Measurements from ENCODE around the gene HLA-A. TPM values are rescaled to one million over a fixed set of nuclear protein-coding genes. Genes with fewer than 3 reads are reported as not detected.

Gene HLA-A
- polyA plus RNA-seq, 1 experiment: 368 TPM

GRCh38 chr6:29967379-29968010 is 25.2 kb downstream of the HLA-A start:
- Histone ChIP-seq H3K27me3 (ENCODE audit: control insufficient read depth, insufficient read depth, low read length) (peaks cover 7% of the 10 kb centered on the region), H3K4me3 (ENCODE audit: low read depth, low read length) (no peak overlapping the region), H3K27ac (ENCODE audit: low read depth, low read length) (no peak overlapping the region), H3K9me3 (ENCODE audit: control insufficient read depth, insufficient read depth, low read length) (no peaks in the 10 kb centered on the region)
- ChIA-PET CTCF (no interaction called here), POLR2A (no interaction called here)
- peak; percentile 32; the same call in 1 of the 2 replicates for TF ChIP-seq CTCF (IDR thresholded peaks at IDR 0.05; ENCODE audit: low read depth, low read length)
- DNase-seq (ENCODE audit: low read depth, low spot score): no peak

DNA sequence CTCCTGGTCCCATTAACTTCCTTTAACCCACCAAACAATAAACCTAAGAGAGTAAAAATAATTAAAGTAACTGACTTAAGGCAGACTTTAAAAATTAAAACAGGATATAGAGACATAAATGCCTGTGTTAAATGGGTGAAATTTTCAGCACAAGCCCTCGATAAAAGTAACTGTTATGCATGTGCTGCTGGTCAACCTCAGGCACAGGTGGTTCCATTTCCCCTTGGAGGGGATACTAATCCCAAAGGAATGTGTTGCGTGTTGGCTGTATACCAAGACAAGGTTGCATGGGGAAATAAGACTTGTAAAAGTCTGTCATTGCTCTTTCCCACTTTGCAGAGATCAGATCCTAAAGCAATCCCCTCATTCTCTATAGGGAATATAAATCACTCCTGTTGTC is 25.8 kb downstream of the HLA-A start:
- DNase-seq (ENCODE audit: low read depth, low spot score): no peak
- ChIA-PET POLR2A (no interaction called here), CTCF (no interaction called here)
- Histone ChIP-seq H3K4me3 (ENCODE audit: low read depth, low read length) (no peak overlapping the region), H3K9me3 (ENCODE audit: control insufficient read depth, insufficient read depth, low read length) (no peaks in the 10 kb centered on the region), H3K27me3 (ENCODE audit: control insufficient read depth, insufficient read depth, low read length) (peaks cover 13% of the 10 kb centered on the region), H3K27ac (ENCODE audit: low read depth, low read length) (no peak overlapping the region)
- no peak for TF ChIP-seq CTCF (IDR thresholded peaks at IDR 0.05; ENCODE audit: low read depth, low read length)

- Histone ChIP-seq H3K9me3 (ENCODE audit: control insufficient read depth, insufficient read depth, low read length) (no peaks in the 10 kb centered on the region), H3K27me3 (ENCODE audit: control insufficient read depth, insufficient read depth, low read length) (peaks cover 13% of the 10 kb centered on the region), H3K27ac (ENCODE audit: low read depth, low read length) (no peak overlapping the region), H3K4me3 (ENCODE audit: low read depth, low read length) (no peak overlapping the region)
- DNase-seq (ENCODE audit: low read depth, low spot score): no peak
- ChIA-PET CTCF (interaction anchor here (0.6 kb wide), 1 partner anchor 686 kb away, joined by 3 read pairs; no protein-coding TSS in a partner anchor), POLR2A (no interaction called here)
- no peak for TF ChIP-seq CTCF (IDR thresholded peaks at IDR 0.05; ENCODE audit: low read depth, low read length)
Measured at GRCh38 chr6:29968905-29969304, 26.6 kb downstream of the HLA-A start.

DNA sequence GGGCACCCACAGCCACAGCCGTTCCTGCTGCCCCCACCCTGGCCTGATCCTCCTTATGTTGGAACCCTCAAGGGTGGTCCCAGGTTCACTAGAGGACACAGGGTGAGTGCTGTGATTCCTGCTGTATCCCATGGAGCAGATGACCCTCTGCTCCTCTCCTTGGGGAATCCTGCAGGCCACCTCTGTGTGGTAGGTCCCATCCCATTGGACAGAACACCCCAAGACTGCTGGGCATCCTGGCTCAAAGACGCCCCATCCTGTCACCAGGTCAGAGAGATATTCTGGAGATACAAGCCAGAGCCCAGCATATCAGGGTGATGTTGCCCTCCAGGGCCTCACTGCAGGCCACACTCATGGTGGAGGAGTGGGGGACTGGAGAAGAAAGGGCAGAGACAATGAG is 28.4 kb downstream of the HLA-A start:
- Histone ChIP-seq H3K4me3 (ENCODE audit: low read depth, low read length) (no peak overlapping the region), H3K27me3 (ENCODE audit: control insufficient read depth, insufficient read depth, low read length) (peaks cover 29% of the 10 kb centered on the region), H3K27ac (ENCODE audit: low read depth, low read length) (no peak overlapping the region), H3K9me3 (ENCODE audit: control insufficient read depth, insufficient read depth, low read length) (no peaks in the 10 kb centered on the region; the same call in 1 of the 2 replicates)
- no peak for DNase-seq (ENCODE audit: low read depth, low spot score)
- ChIA-PET CTCF (no interaction called here), POLR2A (no interaction called here)
- TF ChIP-seq CTCF (IDR thresholded peaks at IDR 0.05; ENCODE audit: low read depth, low read length): no peak

DNA sequence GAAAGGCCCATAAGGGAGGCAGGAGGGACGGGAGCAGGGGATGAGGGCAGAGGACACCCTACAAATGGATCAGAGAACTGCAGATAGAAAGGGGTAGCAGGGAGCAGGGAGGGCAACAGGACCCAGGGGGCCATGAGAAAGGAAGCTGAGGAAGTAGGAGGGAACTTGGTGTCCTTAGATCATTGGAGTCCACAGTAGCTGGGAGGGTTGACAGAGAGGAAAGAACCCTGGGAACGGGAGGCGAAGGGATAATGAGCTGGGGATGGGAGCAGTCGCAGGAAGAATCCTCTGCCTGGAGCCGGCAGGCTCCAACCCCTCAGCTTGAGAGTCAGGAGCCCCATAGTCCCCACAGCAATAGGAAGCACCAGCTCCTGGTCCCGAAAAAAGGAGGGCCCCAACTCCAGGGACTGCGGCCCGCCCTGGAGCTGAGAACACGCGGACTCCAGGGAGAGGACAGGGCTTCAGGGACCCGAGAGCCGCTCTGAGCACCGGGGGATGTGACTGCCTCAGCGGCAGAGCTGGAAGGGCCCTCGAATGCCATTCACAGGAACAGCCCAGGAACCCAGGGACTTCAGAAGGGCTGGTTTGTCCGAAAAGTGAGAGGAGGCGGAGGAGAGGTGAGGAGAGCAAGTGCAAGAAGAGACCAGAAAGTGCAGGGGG is 32.7 kb downstream of the HLA-A start:
- ChIA-PET POLR2A (interaction anchor here (0.6 to 0.7 kb wide), 2 partner anchors 10 to 86 kb away, joined by 3 read pairs; partner anchors contain the start of gene POLR1H), CTCF (interaction anchor here (0.8 kb wide), 1 partner anchor 322 kb away, joined by 3 read pairs; no protein-coding TSS in a partner anchor)
- Histone ChIP-seq H3K27ac (ENCODE audit: low read depth, low read length) (no peak overlapping the region), H3K9me3 (ENCODE audit: control insufficient read depth, insufficient read depth, low read length) (no peaks in the 10 kb centered on the region; the same call in 1 of the 2 replicates), H3K4me3 (ENCODE audit: low read depth, low read length) (no peak overlapping the region), H3K27me3 (ENCODE audit: control insufficient read depth, insufficient read depth, low read length) (peaks cover 34% of the 10 kb centered on the region)
- TF ChIP-seq CTCF (IDR thresholded peaks at IDR 0.05; ENCODE audit: low read depth, low read length): no peak
- no peak for DNase-seq (ENCODE audit: low read depth, low spot score)
